ENCODE results near the gene FUT6.

- TF ChIP-seq, protein P1, sequence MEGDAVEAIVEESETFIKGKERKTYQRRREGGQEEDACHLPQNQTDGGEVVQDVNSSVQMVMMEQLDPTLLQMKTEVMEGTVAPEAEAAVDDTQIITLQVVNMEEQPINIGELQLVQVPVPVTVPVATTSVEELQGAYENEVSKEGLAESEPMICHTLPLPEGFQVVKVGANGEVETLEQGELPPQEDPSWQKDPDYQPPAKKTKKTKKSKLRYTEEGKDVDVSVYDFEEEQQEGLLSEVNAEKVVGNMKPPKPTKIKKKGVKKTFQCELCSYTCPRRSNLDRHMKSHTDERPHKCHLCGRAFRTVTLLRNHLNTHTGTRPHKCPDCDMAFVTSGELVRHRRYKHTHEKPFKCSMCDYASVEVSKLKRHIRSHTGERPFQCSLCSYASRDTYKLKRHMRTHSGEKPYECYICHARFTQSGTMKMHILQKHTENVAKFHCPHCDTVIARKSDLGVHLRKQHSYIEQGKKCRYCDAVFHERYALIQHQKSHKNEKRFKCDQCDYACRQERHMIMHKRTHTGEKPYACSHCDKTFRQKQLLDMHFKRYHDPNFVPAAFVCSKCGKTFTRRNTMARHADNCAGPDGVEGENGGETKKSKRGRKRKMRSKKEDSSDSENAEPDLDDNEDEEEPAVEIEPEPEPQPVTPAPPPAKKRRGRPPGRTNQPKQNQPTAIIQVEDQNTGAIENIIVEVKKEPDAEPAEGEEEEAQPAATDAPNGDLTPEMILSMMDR (IDR thresholded peaks at IDR 0.05; ENCODE audit: low read depth, low read length): no peak
- no peak for TF ChIP-seq EZH2phosphoT487 (IDR thresholded peaks at IDR 0.05; ENCODE audit: low read depth)
Measured at GRCh38 chr19:5864725-5865486, 25.4 kb upstream of the FUT6 start.
